ENCODE measurements around the gene MMP12. TPM values are rescaled to one million over a fixed set of nuclear protein-coding genes. Genes with fewer than 3 reads are reported as not detected.
"Not testable (repeated sequence)": the region's sequence is repeated elsewhere in the genome, so short reads cannot be mapped to it uniquely, and the experiment has no call there.

MMP12 gene
- 1 to 10 TPM in 3 of 4 donors, under 1 TPM in 1; 0.07 to 6.8 (median 2.3) TPM for polyA plus RNA-seq (ENCODE audit: insufficient read length in 4 of 4)

DNA sequence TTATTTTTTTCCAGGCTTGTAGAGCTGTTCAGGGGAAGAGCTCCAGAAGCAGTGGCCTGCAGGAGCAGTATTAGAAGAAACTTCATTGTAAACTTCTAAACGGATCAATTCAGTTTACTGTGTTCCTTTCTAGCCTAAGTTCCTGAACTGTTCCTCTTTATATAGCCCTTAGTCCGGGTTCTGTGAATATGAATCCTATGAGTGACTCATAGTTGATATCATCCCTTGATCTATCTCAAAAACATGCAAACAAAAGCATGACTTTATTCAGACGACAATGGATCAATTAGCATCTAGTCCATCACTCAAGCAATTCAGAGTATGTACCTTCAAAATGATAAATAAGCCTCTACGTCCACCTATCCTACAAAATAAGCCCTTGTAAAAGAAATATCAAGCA is at the start of gene MMP12:
Gene MMP12, minus strand, starts transcription at position 131 of the 400 bp plus-strand sequence. Its CDS starts 45 bp downstream, at position 86.
- DNase-seq (ENCODE audit: low read depth in 4 of 4, low spot score in 3 of 4) = no peak

DNA sequence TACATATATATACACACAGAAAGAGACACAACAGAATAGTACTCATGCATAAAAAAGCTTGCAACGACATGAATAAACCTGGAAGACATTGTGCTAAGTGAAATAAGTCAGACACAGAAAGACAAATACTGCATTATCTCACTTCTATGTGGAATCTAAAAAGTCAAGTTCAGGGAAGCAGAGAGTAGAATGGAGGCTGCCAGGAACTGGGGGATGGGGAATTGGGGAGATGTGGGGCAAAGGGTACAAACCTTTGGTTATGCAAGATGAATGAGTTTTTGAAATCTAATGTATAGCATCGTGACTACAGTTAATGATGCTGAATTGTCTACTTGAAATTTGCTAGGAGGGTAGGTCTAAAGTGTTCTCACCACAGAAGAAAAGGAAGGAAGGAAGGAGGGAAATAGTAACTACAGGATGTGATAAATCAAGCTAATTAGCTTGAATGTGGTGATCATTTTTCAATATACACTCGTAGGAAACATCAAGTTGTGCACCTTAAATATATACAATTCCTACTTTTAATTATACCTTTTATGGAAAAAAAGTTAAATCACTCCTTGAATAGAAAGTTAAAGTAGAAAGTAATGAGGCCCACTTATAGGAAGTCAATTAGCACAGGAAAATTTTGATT is 46.9 kb upstream of the MMP12 start:
- no peak for DNase-seq (ENCODE audit: low read depth in 4 of 4, low spot score in 3 of 4)

DNA sequence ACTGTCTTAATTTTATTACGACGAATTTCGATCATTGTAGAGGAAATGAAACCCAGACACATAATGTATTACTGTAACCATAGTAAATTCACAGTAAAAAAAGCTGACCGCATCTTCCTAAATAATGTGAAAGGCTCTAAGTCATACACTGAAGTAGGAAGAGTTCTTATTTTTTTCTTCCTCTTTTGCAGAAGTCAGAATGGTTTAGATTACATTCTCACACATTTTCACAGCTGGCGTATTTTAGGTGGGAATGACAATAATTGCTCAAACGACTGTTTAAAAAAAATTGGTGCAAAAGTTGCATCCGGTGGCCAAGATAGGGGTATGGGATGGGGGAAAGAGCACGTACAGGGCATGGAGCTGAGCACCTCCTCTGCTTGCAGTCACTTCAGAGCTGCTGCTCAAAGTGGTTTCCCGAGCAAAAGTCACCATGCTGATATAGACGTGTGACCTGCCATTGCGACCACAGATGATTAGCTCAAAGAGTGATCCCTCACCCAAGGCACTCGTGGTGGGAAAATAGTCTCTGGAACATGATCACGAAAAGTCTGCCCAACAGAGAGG is 45.4 kb upstream of the MMP12 start:
- no peak for DNase-seq (ENCODE audit: low read depth in 4 of 4, low spot score in 3 of 4)

DNA sequence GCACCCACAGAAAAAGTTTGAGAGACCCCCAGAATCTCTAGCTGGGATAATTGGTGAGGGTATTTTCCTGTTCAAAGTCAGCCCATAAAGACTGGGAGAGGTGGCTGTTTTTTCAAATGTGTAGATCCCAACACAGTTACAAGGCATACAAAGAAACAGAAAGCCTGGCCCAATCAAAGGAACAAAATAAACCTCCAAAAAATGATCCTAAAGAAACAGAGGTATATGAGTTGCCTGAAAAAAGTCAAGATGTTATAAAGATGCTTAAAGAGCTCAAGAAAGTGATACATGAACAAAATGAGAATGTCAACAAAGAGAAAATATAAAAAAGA is 40.2 kb upstream of the MMP12 start:
- no peak for DNase-seq (ENCODE audit: low read depth in 4 of 4, low spot score in 3 of 4)

DNA sequence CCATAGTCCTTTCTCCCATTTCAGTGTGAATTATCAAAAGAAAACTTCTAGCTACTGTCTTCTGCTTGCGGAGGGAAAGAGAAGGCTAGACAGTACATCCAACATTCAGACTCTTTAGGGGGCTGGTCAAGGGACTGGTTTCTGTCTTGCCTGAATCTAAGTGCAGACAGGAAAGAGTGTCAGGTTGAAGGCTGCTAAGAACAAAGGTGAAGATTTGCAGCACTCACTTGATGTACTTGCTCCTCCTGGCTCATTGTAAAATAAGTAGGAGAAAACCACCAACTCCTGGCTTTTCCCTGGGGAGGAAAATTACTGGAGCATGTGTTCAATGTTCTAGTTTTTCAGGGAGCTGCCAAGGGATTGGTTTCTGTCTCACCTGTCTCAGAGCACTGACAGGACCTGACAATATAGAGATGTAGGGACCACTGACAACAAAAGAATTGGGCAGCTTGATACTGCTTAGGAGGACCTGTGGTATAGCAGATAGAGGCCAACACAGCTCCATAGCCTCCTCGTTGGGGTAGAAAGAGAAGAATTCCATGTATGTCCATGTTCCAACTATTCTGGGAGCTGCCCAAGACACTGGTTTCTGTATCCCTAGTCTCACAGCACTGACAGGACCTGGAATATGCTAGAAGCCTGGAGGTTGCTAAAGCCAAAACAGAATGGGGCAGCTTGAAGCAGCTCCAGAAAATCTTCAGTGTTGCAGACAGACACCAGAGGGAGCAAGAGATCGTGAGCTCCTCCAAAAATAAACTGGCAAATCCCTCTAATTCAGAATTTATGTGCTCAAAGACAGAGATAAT is 39.7 kb upstream of the MMP12 start:
- DNase-seq (ENCODE audit: low read depth in 4 of 4, low spot score in 3 of 4) = no peak

DNA sequence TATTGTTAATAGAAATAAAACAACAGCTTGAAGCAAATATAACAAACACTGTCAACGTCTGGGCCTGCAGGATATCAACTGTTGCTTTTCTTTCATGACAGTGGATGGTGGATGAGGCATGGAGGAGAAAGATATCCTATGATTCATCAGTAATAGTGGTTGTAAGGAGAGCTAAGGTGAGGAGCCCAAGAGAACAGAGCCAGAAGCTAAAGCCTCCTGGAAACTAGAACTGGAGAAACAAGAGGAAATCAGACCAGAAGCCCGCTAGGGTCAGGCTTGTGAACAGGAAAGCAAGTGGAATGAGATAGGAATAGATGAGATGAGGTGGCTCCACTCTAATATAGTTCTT is 37.7 kb upstream of the MMP12 start:
- no peak for DNase-seq (ENCODE audit: low read depth in 4 of 4, low spot score in 3 of 4)

DNA sequence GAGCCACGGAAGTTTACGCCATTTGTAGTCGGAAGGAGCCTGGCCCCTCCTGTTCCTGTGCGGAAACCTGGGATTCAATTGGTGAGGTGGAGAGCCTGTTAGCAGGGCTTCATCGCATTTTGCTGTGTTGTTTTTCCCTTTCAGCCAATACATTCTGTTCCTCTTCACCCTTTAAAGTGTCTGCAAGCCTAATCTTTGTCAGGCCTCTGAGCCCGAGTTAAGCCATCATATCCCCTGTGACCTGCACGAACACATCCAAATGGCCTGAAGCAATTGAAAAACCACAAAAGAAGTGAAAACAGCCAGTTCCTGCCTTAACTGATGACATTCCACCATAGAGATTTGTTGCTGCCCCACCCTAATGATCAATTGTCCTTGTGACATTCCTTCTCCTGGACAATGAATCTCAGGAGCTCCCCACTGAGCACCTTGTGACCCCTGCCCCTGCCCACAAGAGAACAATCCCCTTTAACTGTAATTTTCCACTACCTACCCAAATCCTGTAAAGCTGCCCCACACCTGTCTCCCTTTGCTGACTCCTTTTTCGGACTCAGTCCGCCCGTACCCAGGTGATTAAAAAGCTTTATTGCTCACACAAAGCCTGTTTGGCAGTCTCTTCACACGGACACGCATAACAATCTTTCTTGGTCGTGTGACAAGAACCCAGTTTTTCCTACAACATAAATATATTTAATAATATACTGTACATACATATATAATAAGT is 37.1 kb upstream of the MMP12 start:
- DNase-seq (ENCODE audit: low read depth in 4 of 4, low spot score in 3 of 4) = no peak

DNA sequence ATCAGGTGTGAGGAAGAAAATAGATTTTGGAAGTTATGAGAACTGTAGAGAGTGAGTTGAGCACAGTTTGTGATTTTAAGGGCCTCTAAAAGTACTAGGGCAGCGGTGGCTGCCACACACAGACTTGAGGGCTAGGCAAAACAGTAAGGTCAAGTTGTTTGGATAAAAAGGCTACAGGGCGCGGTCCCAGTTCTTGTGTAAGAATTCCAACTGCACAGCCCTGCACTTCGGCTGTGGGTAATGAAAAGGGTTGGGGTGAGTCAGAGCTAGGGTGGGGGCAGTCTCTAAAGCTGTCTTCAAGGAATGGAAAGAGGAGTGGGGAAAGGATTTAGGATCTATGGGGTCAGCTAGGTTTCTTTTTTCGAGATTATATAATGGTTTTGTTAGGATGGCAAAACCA is 31.1 kb upstream of the MMP12 start:
- DNase-seq (ENCODE audit: low read depth in 4 of 4, low spot score in 3 of 4) = not testable (repeated sequence)

DNA sequence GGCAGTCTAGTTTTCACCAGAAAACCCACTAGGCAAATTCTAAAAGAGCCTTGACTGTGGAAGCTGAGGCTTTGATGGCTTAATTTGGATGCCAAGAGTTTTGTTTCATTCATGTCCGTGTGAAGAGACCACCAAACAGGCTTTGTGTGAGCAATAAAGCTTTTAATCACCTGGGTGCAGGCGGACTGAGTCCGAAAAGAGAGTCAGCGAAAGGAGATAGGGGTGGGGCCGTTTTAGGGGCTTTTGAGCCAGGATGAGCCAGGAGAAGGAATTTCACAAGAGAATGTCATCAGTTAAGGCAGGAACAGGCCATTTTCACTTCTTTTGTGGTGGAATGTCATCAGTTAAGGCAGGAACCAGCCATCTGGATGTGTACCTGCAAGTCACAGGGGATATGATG is 29.1 kb upstream of the MMP12 start:
- not testable (repeated sequence) for DNase-seq (ENCODE audit: low read depth in 4 of 4, low spot score in 3 of 4)

DNA sequence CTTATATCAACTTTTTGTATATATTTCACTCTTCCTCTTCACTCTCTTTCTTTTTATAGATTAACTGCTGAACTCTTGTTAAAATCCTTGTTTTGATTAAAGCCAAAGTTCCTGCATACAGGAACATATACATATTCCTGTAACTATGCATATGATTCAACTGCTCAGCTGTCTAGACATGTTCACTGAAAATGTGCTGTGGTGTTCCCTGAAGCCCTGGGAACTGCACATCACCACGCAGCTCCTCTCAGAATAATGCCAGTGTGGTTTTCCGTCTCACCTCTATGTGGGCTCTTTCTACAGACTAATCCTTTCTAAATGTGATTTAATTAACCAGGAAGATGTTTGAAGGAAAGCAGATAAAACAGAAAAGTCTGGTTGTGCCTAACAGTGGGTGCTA is 25.6 kb upstream of the MMP12 start:
- no peak for DNase-seq (ENCODE audit: low read depth in 4 of 4, low spot score in 3 of 4)

DNA sequence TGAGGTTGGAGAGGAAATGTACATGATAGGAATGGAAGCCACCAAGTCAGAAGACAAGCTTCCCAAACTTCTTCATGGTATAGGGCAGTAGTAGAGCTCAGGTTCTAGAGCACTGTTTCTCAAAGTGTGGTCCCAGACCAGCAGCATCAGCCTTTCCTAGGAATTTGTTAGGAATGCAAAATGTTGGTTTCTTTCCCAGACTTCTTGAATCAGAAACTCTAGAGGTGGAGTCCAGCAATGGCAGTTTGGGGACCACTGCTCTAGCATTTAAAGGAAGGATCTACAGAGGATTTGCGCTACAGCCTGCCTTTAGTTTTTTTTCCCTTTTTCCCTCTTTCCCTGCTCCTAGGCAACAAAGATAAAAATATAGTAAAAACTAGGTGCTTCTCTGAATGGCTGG is 17.0 kb upstream of the MMP12 start:
- no peak for DNase-seq (ENCODE audit: low read depth in 4 of 4, low spot score in 3 of 4)

DNA sequence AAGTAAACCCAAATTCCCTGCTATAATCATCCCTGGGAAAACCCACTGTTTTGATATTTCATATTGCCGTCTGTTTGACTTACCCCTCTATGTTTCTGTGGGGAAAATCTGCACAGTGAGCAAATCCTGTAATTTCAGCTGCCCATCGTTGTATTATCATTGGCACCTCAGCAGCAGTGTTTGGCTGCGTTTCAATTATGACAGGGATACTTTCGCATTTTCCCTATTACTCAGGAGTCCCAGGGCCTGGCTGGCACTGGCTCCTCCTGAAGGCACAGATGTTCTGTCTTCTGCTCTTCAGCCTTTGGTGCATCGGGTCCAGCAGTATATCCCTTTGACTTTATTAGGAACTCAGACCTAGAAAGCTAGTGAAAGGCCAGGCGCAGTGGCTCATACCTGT is 12.2 kb upstream of the MMP12 start:
- DNase-seq (ENCODE audit: low read depth in 4 of 4, low spot score in 3 of 4) = no peak

DNA sequence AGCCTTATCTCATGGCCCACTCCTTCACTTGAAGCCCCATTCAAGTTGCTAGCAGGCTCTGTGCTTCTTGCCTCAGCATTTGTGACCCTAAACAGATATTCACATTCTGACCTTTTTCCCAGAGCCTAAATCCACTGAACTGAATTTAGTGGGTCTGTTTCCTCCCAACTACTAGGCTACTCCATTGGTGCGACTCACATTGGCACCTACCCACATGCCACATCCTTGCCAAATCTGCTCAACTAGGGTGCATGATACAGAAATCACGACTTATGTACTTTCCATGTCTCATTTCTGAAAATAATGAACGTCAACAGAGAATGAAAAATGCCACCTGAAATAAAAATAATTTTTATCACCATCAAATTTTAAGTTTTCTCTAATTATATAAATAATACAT is 8.4 kb upstream of the MMP12 start:
- DNase-seq (ENCODE audit: low read depth in 4 of 4, low spot score in 3 of 4) = no peak

DNA sequence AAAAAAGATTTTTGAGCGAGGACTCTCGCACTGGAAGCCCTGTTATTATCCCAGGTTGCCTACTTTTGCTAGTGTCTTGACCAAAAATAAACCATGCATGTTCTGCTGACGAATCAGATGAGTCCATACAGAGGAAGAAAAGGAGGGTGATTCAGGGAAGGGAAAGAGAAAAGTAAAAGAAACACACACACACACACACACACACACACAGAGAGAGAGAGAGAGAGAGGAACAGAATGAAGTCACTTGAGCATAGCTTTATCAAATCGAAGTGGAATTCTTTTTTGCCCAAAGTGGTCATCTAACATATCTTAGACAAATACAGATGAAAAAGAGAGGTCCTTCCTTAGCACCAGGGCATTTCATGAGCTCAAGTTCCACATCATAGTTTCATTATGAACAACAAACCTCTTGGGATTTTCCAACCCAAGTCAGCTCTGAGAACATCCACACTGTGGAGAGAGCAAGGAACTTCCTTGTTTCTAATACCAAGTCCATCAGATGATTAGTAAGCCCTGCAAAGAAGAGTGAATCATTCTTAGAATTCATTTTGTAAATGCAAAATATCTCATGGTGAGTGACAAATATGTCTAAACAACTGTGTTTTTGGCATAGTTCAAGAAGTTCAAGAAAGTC is 7.7 kb upstream of the MMP12 start:
- no peak for DNase-seq (ENCODE audit: low read depth in 4 of 4, low spot score in 3 of 4)

DNA sequence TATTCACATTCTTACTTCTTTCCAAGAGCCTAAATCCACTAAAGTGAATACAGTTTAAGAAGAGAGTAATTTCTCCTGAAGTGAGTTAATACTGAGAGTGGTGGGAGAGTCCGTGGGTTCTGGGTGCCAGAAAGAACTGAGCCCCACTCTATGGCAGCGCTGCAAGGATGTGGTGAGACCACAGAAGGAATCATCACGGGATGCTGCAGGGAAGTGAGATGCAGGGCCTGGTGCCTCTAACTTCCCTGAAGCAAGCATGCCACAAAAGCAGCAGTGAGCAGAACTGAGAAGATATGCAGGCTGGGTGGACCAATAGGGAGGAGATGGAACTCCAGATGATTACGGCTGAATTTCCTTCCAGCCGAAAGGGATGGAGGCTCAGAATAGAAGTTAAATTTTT is 5.0 kb upstream of the MMP12 start:
- no peak for DNase-seq (ENCODE audit: low read depth in 4 of 4, low spot score in 3 of 4)

DNA sequence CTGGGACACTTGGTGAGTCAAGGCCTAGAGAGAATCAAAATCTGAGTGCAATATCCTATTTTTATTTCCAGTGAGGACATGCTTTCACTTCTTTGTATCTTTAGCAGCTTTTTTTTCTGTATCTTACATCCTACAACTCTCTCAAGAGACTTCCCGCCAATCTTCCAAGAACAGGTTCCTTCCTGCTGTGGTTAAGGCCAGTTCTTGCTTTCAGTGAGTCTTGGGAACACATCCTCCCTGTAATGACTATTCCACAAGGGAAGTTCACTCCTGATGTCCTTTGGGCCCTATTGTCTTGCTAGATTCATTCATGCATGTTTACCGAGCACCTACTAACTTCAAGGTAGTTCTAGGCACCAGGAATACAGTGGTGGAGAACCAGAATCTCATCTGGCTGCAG is 3.8 kb upstream of the MMP12 start:
- no peak for DNase-seq (ENCODE audit: low read depth in 4 of 4, low spot score in 3 of 4)

DNA sequence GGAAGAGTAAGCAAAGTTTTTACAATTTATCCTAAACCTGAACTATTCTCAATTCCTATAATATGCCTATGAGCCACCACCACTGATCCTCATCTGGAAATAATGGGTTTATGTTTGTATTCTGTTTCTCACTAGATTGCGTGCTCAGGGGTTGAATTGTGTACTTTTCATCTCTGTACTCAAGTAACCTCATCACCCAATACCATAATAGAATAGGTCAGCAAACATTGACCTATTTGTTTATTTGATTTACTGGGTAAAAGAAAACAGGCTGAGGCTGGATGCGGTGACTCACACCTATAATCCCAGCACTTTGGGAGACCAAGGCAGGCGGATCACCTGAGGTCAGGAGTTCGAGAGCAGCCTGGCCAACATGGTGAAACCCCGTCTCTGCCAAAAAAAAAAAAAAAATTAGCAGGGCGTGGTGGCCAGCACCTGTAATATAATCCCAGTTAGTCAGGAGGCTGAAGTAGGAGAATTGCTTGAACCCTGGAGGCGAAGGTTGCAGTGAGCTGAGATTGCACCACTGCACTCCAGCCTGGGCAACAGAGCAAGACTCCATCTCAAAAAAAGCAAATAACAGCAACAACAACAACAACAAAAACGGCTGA is 5.3 kb downstream of the MMP12 start:
- not testable (repeated sequence) for DNase-seq (ENCODE audit: low read depth in 4 of 4, low spot score in 3 of 4)

DNA sequence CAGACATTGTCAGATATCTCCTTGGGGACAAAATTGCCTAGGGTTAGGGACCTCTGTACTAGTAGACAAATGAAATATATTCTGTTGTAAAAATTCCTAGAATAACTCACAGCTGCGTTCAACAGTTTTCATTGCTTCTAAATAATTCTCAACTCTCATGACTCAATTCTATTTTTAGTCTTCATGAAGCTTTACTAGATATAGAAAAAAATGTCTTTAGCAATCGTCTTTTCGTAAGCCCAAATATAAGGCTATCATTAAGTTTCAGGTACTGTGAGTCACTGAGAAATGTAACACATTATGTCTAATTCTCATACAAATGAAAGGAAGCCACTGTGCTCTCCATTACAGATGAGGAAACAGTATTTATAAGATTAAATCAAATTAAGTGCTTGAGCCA is 6.4 kb downstream of the MMP12 start:
- DNase-seq (ENCODE audit: low read depth in 4 of 4, low spot score in 3 of 4) = no peak

DNA sequence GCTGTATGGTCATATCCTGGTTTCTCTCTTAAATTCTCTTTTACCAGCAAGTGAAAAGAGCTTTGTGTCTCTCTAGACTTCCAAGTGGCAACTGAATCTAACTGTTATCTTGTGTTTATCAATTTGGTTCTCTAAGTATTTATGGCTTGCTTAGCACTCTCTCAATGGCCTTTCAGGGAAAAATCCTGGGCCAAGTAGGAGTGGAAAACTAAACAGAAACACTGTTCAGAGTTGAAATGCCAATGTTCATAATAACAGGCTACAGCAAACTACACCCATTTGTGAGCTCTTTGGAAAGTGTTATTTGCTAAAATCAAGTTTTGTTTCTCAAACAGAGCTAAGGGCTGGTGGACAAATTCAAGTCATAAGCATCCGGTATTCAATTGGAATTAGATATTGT is 10.1 kb downstream of the MMP12 start:
- DNase-seq (ENCODE audit: low read depth in 4 of 4, low spot score in 3 of 4) = no peak

DNA sequence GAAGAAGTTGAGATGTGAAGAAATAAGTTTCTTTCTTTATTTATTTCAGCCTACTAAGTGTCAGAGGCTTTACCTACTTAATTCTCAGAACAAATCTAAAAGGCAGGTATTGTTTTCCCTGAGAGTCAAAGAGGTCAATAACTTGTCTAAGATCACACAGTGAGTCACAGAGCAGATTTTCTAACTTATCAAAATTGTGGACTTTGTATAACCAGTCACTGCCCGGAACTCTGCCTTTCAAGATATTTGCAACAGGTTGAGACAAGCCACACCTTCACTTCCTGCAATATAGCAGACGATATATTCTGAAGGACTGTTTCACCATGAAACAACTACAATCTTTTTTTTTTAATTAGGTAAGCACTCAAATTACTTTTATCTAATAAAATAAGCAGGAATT is 20.8 kb downstream of the MMP12 start:
- no peak for DNase-seq (ENCODE audit: low read depth in 4 of 4, low spot score in 3 of 4)

DNA sequence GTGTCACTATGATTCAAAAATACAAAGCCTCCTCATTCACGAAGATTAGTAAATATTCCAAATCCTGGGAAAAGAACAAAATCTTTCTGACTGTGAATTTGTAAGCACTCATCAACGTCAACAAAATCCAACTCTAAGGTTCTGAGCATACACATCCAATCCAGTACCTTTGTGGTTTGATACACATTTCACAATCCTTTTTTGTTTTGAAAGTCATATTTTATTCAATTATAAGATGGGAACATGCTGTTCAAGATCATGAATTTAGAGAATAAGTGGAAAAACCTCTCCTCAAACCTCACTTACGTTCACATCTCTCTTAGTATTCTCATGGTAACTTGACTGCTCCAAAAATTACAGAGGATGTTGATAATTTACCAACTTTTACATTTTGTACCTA is 21.7 kb downstream of the MMP12 start:
- no peak for DNase-seq (ENCODE audit: low read depth in 4 of 4, low spot score in 3 of 4)
